Astrocyte (in vitro differentiated cells and primary cell): ENCODE data around the gene PLEKHA1.

Experiments used
- EZH2 ChIP-seq: IDR thresholded peaks from 2 replicates; pipeline ENCODE4 v1.6.1; 2012; ENCODE audit warnings: mild to moderate bottlenecking, low read length, inconsistent platforms; ENCODE audit not compliant: insufficient read depth
- TF ChIP-seq, protein P1 (sequence below): IDR thresholded peaks from 2 replicates; pipeline ENCODE4 v1.5.1; 2011; ENCODE audit warnings: low read depth, mild to moderate bottlenecking, inconsistent platforms, low read length, moderate library complexity; ENCODE audit not compliant: insufficient read depth

DNA sequence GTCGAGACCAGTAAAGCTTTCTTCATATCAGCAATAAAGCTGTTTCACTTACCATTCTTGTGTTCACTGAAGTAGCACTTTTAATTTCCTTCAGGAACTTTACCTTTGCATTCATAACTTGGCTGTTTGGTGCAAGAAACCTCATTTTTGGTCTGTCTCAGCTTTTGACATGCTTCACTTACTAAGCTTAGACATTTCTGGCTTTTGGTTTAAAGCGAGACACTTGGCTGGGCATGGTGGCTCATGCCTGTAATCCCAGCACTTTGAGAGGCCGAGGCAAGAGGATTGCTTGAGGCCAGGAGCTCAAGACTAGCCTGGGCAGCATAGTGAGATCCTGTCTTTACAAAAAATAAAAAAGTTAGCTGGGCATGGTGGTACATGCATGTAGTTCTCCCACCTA lies 15.8 kb downstream of the PLEKHA1 start:
- TF ChIP-seq, protein P1, sequence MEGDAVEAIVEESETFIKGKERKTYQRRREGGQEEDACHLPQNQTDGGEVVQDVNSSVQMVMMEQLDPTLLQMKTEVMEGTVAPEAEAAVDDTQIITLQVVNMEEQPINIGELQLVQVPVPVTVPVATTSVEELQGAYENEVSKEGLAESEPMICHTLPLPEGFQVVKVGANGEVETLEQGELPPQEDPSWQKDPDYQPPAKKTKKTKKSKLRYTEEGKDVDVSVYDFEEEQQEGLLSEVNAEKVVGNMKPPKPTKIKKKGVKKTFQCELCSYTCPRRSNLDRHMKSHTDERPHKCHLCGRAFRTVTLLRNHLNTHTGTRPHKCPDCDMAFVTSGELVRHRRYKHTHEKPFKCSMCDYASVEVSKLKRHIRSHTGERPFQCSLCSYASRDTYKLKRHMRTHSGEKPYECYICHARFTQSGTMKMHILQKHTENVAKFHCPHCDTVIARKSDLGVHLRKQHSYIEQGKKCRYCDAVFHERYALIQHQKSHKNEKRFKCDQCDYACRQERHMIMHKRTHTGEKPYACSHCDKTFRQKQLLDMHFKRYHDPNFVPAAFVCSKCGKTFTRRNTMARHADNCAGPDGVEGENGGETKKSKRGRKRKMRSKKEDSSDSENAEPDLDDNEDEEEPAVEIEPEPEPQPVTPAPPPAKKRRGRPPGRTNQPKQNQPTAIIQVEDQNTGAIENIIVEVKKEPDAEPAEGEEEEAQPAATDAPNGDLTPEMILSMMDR = no peak
- no peak for TF ChIP-seq EZH2
